ENCODE measurements around the gene PKMYT1. TPM values are rescaled to one million over a fixed set of nuclear protein-coding genes. Genes with fewer than 3 reads are reported as not detected.
A peak's percentile ranks its signal among the peaks of the same experiment; 100 is the strongest.

PKMYT1 gene
- total and polyA plus RNA-seq, 2 of the 4 experiments (the other 2 are of a cell fraction) = 1.8 to 14.9 TPM

- H3K9ac ChIP-seq (ENCODE audit: low read depth, low read length) = no peak overlapping the region
- H3K23ac ChIP-seq (ENCODE audit: low read depth, low read length) = no peak overlapping the region
- H3K4me2 ChIP-seq (ENCODE audit: low read depth, low read length) = no peak overlapping the region
- no peaks in the 10 kb centered on the region for H3K9me3 ChIP-seq (ENCODE audit: control insufficient read depth, insufficient read depth, low read length)
- H3K36me3 ChIP-seq (ENCODE audit: control insufficient read depth, insufficient read depth, low read length) = peaks cover 2% of the 10 kb centered on the region; the same call in 1 of the 2 replicates
- ChIA-PET CTCF (no interaction called here), POLR2A (ENCODE audit: unreplicated experiment) (no interaction called here)
- 78% methylated on average over 7 of the region's 15 CpGs; no CpG with 5 or more reads in 1 of the 2 experiments for WGBS, 2 experiments (ENCODE audit: extremely low coverage in 2 of 2, insufficient read length in 1 of 2)
- H4K8ac ChIP-seq (ENCODE audit: low read depth in 2 of 2, low read length in 2 of 2) = no peak overlapping the region
- dilution Hi-C loops (cut with HindIII; ENCODE audit: low sequenced_read_pairs, unreplicated experiment) = no loop called here
- H2AK5ac ChIP-seq (ENCODE audit: low read depth, low read length) = no peak overlapping the region
- no peak overlapping the region for H4K91ac ChIP-seq (ENCODE audit: insufficient read depth, low read depth, low read length)
- DNase-seq = no peak
- BruUV-seq (replicated peaks) = no TSS peak
- peaks cover 18% of the 10 kb centered on the region for H4K20me1 ChIP-seq (ENCODE audit: insufficient read depth, low read length)
- peaks cover 18 to 31% of the 10 kb centered on the region in 2 experiments for H3K79me1 ChIP-seq (ENCODE audit: low read depth in 1 of 2, low read length in 2 of 2)
- H3K27me3 ChIP-seq (ENCODE audit: control insufficient read depth, insufficient read depth, low read length) = no peaks in the 10 kb centered on the region
- no peak overlapping the region for H2BK15ac ChIP-seq (ENCODE audit: low read depth, low read length)
- H3K4me3 ChIP-seq (ENCODE audit: insufficient read depth, low read depth, low read length) = no peak overlapping the region
- no peak overlapping the region for H3K27ac ChIP-seq (ENCODE audit: insufficient read depth, low read length)
- peak overlapping the region; percentile 33 for H2AFZ ChIP-seq (replicated peaks; ENCODE audit: low read length, poor library complexity)
- no peak overlapping the region for H3K56ac ChIP-seq (ENCODE audit: extremely low read depth, insufficient read depth, low read length)
- no peak overlapping the region for H3K4ac ChIP-seq (ENCODE audit: low read depth, low read length)
- H4K5ac ChIP-seq (ENCODE audit: low read depth, low read length) = no peak overlapping the region
- H3K4me1 ChIP-seq (ENCODE audit: control insufficient read depth, insufficient read depth, low read length) = peaks cover 2% of the 10 kb centered on the region; the same call in 1 of the 2 replicates
- no peak overlapping the region for H2BK5ac ChIP-seq (ENCODE audit: low read depth, low read length, poor library complexity, severe bottlenecking)
- H3K14ac ChIP-seq (replicated peaks; ENCODE audit: low read depth, low read length) = no peak overlapping the region
- peaks cover 8% of the 10 kb centered on the region for H3K9me1 ChIP-seq (ENCODE audit: insufficient read depth, low read length)
- no peak for ATAC-seq (ENCODE audit: low read depth)
- H2AK9ac ChIP-seq (replicated peaks; ENCODE audit: low read depth, low read length, poor library complexity) = no peak overlapping the region
- no peak overlapping the region for H3K18ac ChIP-seq (ENCODE audit: low read depth, low read length)
- no peak for TF ChIP-seq MXI1 (IDR thresholded peaks at IDR 0.05; ENCODE audit: borderline replicate concordance, low read depth, low read length)
- TF ChIP-seq CEBPB (IDR thresholded peaks at IDR 0.05; ENCODE audit: low read depth, low read length) = no peak
- TF ChIP-seq USF2 (IDR thresholded peaks at IDR 0.05; ENCODE audit: low read depth, low read length) = no peak
- no peak for TF ChIP-seq NFE2L2 (IDR thresholded peaks at IDR 0.05; ENCODE audit: low read depth, low read length)
- TF ChIP-seq RAD21 (IDR thresholded peaks at IDR 0.05; ENCODE audit: low read length) = no peak
- TF ChIP-seq POLR2A (IDR thresholded peaks at IDR 0.05; ENCODE audit: low read depth, low read length) = no peak
- TF ChIP-seq MAZ (IDR thresholded peaks at IDR 0.05; ENCODE audit: borderline replicate concordance, low read depth, low read length) = no peak
- TF ChIP-seq BHLHE40 (IDR thresholded peaks at IDR 0.05; ENCODE audit: low read depth, low read length) = no peak
- TF ChIP-seq CHD1 (IDR thresholded peaks at IDR 0.05; ENCODE audit: low read depth, low read length) = no peak
- TF ChIP-seq RFX5 (IDR thresholded peaks at IDR 0.05; ENCODE audit: low read depth, low read length) = no peak
- no peak for TF ChIP-seq MAFK (IDR thresholded peaks at IDR 0.05; ENCODE audit: low read depth, low read length)
- no peak for TF ChIP-seq ELK1 (IDR thresholded peaks at IDR 0.05; ENCODE audit: borderline replicate concordance, low read depth, low read length)
- TF ChIP-seq CTCF (conservative IDR thresholded peaks at IDR 0.05; ENCODE audit: low read depth, low read length) = no peak
- H2BK20ac ChIP-seq (ENCODE audit: low read depth, low read length) = no peak overlapping the region
- no peak overlapping the region for H2BK120ac ChIP-seq (ENCODE audit: low read depth, low read length)
- intact Hi-C loops (cut with micrococcal nuclease) = no loop called here
- in situ Hi-C loops (cut with MboI; ENCODE audit: low sequenced_read_pairs) = no loop called here
Measured at GRCh38 chr16:2974319-2975056, 5.8 kb downstream of the PKMYT1 start.
